Activated CD4-positive, alpha-beta T cell treated with anti-CD3 and anti-CD28 coated beads, Interleukin-2, Interleukin-6, amounts not matched to agents 100 ng/mL and 50 ng/mL, durations not matched to agents 16 hours and 8 hours (primary cell): Measurements from ENCODE around the gene LAT.
A peak's percentile ranks its signal among the peaks of the same experiment; 100 is the strongest.

ENCODE experiments used
- DNase-seq: peaks from one replicate; pipeline ENCODE4 v3.0.0-alpha.2; 2020

The LAT gene

GRCh38 chr16:29011112-29011511 is 26.3 kb downstream of the LAT start:
- no peak for DNase-seq

- DNase-seq: no peak
Observed at GRCh38 chr16:29011851-29012250, 27.0 kb downstream of the LAT start.

GRCh38 chr16:29012913-29013553 is 28.2 kb downstream of the LAT start:
- DNase-seq: peak; percentile 55

GRCh38 chr16:29014561-29015069 is 29.8 kb downstream of the LAT start:
- no peak for DNase-seq

GRCh38 chr16:29022196-29022595 is 37.3 kb downstream of the LAT start:
- no peak for DNase-seq

- DNase-seq: no peak
Observed at GRCh38 chr16:29023279-29024277, 38.7 kb downstream of the LAT start.

GRCh38 chr16:29024278-29024677 is 39.4 kb downstream of the LAT start:
- DNase-seq: no peak

- DNase-seq: peak; percentile 27
Observed at GRCh38 chr16:29025218-29025617, 40.4 kb downstream of the LAT start.

GRCh38 chr16:29025735-29026134 is 40.9 kb downstream of the LAT start:
- DNase-seq: no peak

GRCh38 chr16:29028457-29029167 is 43.8 kb downstream of the LAT start:
- DNase-seq: no peak

GRCh38 chr16:29029168-29029994 is 44.5 kb downstream of the LAT start:
- peak; percentile 95 for DNase-seq

GRCh38 chr16:29030086-29030840 is 45.4 kb downstream of the LAT start:
- DNase-seq: no peak
